HG02885 (cell line): ENCODE data around the gene SERPINA7.
"Not testable (repeated sequence)": the region's sequence is repeated elsewhere in the genome, so short reads cannot be mapped to it uniquely, and the experiment has no call there.

Source experiments
- ATAC-seq: cut with Tn5 transposase; IDR thresholded peaks from one replicate; pipeline ENCODE4 v1.9.1; 2021; ENCODE audit warnings: mild to moderate bottlenecking; ENCODE audit not compliant: unreplicated experiment, poor library complexity

The SERPINA7 gene

GRCh38 chrX:106038625-106039024, at the start of gene SERPINA7:
Gene SERPINA7, minus strand, starts transcription at chrX:106038727. Its CDS starts 1,669 bp downstream, at chrX:106037058.
- no peak for ATAC-seq

- ATAC-seq: no peak
These were observed 30.5 kb upstream of the SERPINA7 start for GRCh38 chrX:106069048-106069447.

GRCh38 chrX:106050054-106050453, 11.5 kb upstream of the SERPINA7 start:
- ATAC-seq: no peak

- no peak for ATAC-seq
These were observed 3.8 kb upstream of the SERPINA7 start for GRCh38 chrX:106042296-106042695.

- no peak for ATAC-seq
These were observed 2.3 kb upstream of the SERPINA7 start for GRCh38 chrX:106040861-106041260.

GRCh38 chrX:106039920-106040319, 1.4 kb upstream of the SERPINA7 start:
- no peak for ATAC-seq

- ATAC-seq: no peak
These were observed 573 bp downstream of the SERPINA7 start for GRCh38 chrX:106037835-106038473.

- ATAC-seq: no peak
These were observed 1.8 kb downstream of the SERPINA7 start for GRCh38 chrX:106036716-106037115.

- no peak for ATAC-seq
These were observed 3.5 kb downstream of the SERPINA7 start for GRCh38 chrX:106035064-106035463.

- no peak for ATAC-seq
These were observed 14.6 kb downstream of the SERPINA7 start for GRCh38 chrX:106023947-106024346.

- no peak for ATAC-seq
These were observed 16.3 kb downstream of the SERPINA7 start for GRCh38 chrX:106022238-106022637.

GRCh38 chrX:106014119-106014775, 24.3 kb downstream of the SERPINA7 start:
- ATAC-seq: no peak

- no peak for ATAC-seq
These were observed 29.4 kb downstream of the SERPINA7 start for GRCh38 chrX:106009145-106009544.

- no peak for ATAC-seq
These were observed 30.7 kb downstream of the SERPINA7 start for GRCh38 chrX:106007815-106008214.

- no peak for ATAC-seq
These were observed 32.8 kb downstream of the SERPINA7 start for GRCh38 chrX:106005684-106006083.

GRCh38 chrX:106000609-106001008, 37.9 kb downstream of the SERPINA7 start:
- ATAC-seq: not testable (repeated sequence)

- no peak for ATAC-seq
These were observed 38.3 kb downstream of the SERPINA7 start for GRCh38 chrX:106000203-106000602.

GRCh38 chrX:105999294-105999693, 39.2 kb downstream of the SERPINA7 start:
- no peak for ATAC-seq

GRCh38 chrX:105988487-105988886, 50.0 kb downstream of the SERPINA7 start:
- not testable (repeated sequence) for ATAC-seq
